ENCODE measurements around the gene CFAP20DC. TPM values are rescaled to one million over a fixed set of nuclear protein-coding genes. Genes with fewer than 3 reads are reported as not detected.
"Not testable (repeated sequence)": the region's sequence is repeated elsewhere in the genome, so short reads cannot be mapped to it uniquely, and the experiment has no call there.

Gene CFAP20DC
- total RNA-seq, 3 donors from 2014 or later (not counting 1 experiment from before 2014, with no cell fraction given): 0.09 to 0.20 (median 0.18) TPM

GRCh38 chr3:58848826-58849225 lies 201.0 kb downstream of the CFAP20DC start:
- no peak overlapping the region for H3K4me3 Mint-ChIP-seq
- intact Hi-C loops (cut with micrococcal nuclease): no loop called here
- no peak for ATAC-seq
- no peak for TF ChIP-seq CTCF (IDR thresholded peaks at IDR 0.05)
- Histone ChIP-seq H3K4me1 (ENCODE audit: control insufficient read depth, insufficient read depth, low read length) (no peaks in the 10 kb centered on the region), H3K36me3 (ENCODE audit: control insufficient read depth, insufficient read depth, low read length) (no peaks in the 10 kb centered on the region), H3K27ac (ENCODE audit: low read length) (no peak overlapping the region), H3K9me3 (ENCODE audit: control insufficient read depth, insufficient read depth, low read length) (no peaks in the 10 kb centered on the region), H3K4me3 (ENCODE audit: low read length) (no peak overlapping the region), H3K27me3 (ENCODE audit: control insufficient read depth, insufficient read depth, low read length) (no peaks in the 10 kb centered on the region)
- H3K9me3 Mint-ChIP-seq: no peaks in the 10 kb centered on the region
- DNase-seq: no peak
- 71% methylated on average over 7 of the region's 7 CpGs for WGBS (ENCODE audit: insufficient coverage)
- no peaks in the 10 kb centered on the region for H3K4me1 Mint-ChIP-seq
- H3K36me3 Mint-ChIP-seq: no peaks in the 10 kb centered on the region
- H3K27me3 Mint-ChIP-seq (ENCODE audit: low read depth in 2 of 2): no peaks in the 10 kb centered on the region
- no peak overlapping the region for H3K27ac Mint-ChIP-seq

DNA sequence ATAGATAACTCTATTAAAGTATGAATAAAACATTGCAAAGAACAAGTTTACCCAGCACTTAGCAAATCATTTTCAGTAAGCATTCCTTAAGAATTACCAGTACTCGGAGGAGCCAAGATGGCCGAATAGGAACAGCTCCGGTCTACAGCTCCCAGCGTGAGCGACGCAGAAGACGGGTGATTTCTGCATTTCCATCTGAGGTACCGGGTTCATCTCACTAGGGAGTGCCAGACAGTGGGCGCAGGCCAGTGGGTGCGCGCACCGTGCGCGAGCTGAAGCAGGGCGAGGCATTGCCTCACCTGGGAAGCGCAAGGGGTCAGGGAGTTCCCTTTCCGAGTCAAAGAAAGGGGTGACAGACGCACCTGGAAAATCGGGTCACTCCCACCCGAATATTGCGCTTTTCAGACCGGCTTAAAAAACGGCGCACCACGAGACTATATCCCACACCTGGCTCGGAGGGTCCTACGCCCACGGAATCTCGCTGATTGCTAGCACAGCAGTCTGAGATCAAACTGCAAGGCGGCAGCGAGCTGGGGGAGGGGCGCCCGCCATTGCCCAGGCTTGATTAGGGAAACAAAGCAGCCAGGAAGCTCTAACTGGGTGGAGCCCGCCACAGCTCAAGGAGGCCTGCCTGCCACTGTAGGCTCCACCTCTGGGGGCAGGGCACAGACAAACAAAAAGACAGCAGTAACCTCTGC lies 207.6 kb downstream of the CFAP20DC start:
- H3K27me3 Mint-ChIP-seq (ENCODE audit: low read depth in 2 of 2); DNase-seq; H3K27ac ChIP-seq (ENCODE audit: low read length); H3K36me3 ChIP-seq (ENCODE audit: control insufficient read depth, insufficient read depth, low read length); H3K9me3 Mint-ChIP-seq; ATAC-seq; H3K36me3 Mint-ChIP-seq; H3K4me1 Mint-ChIP-seq; H3K27me3 ChIP-seq (ENCODE audit: control insufficient read depth, insufficient read depth, low read length); H3K4me1 ChIP-seq (ENCODE audit: control insufficient read depth, insufficient read depth, low read length); intact Hi-C loops (cut with micrococcal nuclease); H3K4me3 ChIP-seq (ENCODE audit: low read length); H3K4me3 Mint-ChIP-seq; H3K27ac Mint-ChIP-seq; H3K9me3 ChIP-seq (ENCODE audit: control insufficient read depth, insufficient read depth, low read length): not testable (repeated sequence)
- WGBS (ENCODE audit: insufficient coverage): 87% methylated on average over 7 of the region's 34 CpGs

GRCh38 chr3:58840949-58841348 lies 208.9 kb downstream of the CFAP20DC start:
- no peak for DNase-seq
- ATAC-seq: no peak
- Mint-ChIP-seq H3K4me1 (no peaks in the 10 kb centered on the region), H3K27ac (no peak overlapping the region), H3K27me3 (ENCODE audit: low read depth in 2 of 2) (no peaks in the 10 kb centered on the region), H3K4me3 (no peak overlapping the region), H3K36me3 (no peaks in the 10 kb centered on the region), H3K9me3 (no peaks in the 10 kb centered on the region)
- no peaks in the 10 kb centered on the region for H3K27me3 ChIP-seq (ENCODE audit: control insufficient read depth, insufficient read depth, low read length)
- no peak overlapping the region for H3K4me3 ChIP-seq (ENCODE audit: low read length)
- intact Hi-C loops (cut with micrococcal nuclease): no loop called here
- no peak overlapping the region for H3K27ac ChIP-seq (ENCODE audit: low read length)
- TF ChIP-seq CTCF (IDR thresholded peaks at IDR 0.05): no peak
- no peaks in the 10 kb centered on the region for H3K36me3 ChIP-seq (ENCODE audit: control insufficient read depth, insufficient read depth, low read length)
- no peaks in the 10 kb centered on the region for H3K4me1 ChIP-seq (ENCODE audit: control insufficient read depth, insufficient read depth, low read length)
- H3K9me3 ChIP-seq (ENCODE audit: control insufficient read depth, insufficient read depth, low read length): no peaks in the 10 kb centered on the region

DNA sequence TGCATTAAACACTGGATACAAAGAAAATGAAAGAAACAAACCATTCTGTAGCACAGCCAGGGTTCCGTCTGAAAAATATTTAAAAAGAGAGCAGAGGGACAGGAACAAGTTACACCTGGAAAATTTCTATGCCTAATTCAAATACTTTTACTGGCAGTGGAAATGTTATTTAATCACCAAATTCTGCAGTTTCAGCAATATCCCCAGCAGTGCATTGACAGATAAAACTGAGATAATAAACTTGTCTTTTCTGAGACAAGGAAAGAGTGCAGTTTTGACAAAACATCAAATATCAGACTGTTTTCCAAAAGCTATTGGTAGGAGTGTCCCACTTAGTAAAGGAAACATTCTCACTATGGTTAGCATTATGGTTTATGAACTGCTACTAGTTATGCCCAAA lies 209.9 kb downstream of the CFAP20DC start:
- H3K9me3 Mint-ChIP-seq: no peaks in the 10 kb centered on the region
- H3K27me3 Mint-ChIP-seq (ENCODE audit: low read depth in 2 of 2): no peaks in the 10 kb centered on the region
- 86% methylated on average over 1 of the region's 1 CpG for WGBS (ENCODE audit: insufficient coverage)
- no peaks in the 10 kb centered on the region for H3K4me1 ChIP-seq (ENCODE audit: control insufficient read depth, insufficient read depth, low read length)
- ATAC-seq (no peak), DNase-seq (no peak)
- no peaks in the 10 kb centered on the region for H3K27me3 ChIP-seq (ENCODE audit: control insufficient read depth, insufficient read depth, low read length)
- H3K9me3 ChIP-seq (ENCODE audit: control insufficient read depth, insufficient read depth, low read length): no peaks in the 10 kb centered on the region
- intact Hi-C loops (cut with micrococcal nuclease): no loop called here
- no peak overlapping the region for H3K27ac ChIP-seq (ENCODE audit: low read length)
- no peaks in the 10 kb centered on the region for H3K4me1 Mint-ChIP-seq
- H3K4me3 ChIP-seq (ENCODE audit: low read length): no peak overlapping the region
- no peaks in the 10 kb centered on the region for H3K36me3 Mint-ChIP-seq
- TF ChIP-seq CTCF (IDR thresholded peaks at IDR 0.05): no peak
- H3K27ac Mint-ChIP-seq: no peak overlapping the region
- H3K4me3 Mint-ChIP-seq: no peak overlapping the region
- no peaks in the 10 kb centered on the region for H3K36me3 ChIP-seq (ENCODE audit: control insufficient read depth, insufficient read depth, low read length)
